HEK293 (cell line): ENCODE measurements around the gene NDUFS2.
A peak's percentile ranks its signal among the peaks of the same experiment; 100 is the strongest.

ENCODE experiments used
- EGR2 ChIP-seq: fragments of 450-650 bp; formaldehyde crosslinking; IDR thresholded peaks from 2 replicates; pipeline ENCODE4 v1.5.1; 2016; ENCODE audit warnings: low read depth, missing biosample characterization, missing genetic modification characterization
- GLIS2 ChIP-seq: fragments of 450-650 bp; formaldehyde crosslinking; IDR thresholded peaks from 2 replicates; pipeline ENCODE4 v1.5.1; 2016; ENCODE audit warnings: missing biosample characterization, missing genetic modification characterization
- KLF17 ChIP-seq: fragments of 450-650 bp; formaldehyde crosslinking; IDR thresholded peaks from 2 replicates; pipeline ENCODE4 v1.5.1; 2016; ENCODE audit warnings: missing biosample characterization, missing genetic modification characterization
- MEIS1 ChIP-seq: sonication (generic); formaldehyde crosslinking; IDR thresholded peaks from 2 replicates; pipeline ENCODE4 v1.8.1; 2022; ENCODE audit warnings: missing genetic modification reagents, mild to moderate bottlenecking, borderline replicate concordance
- OSR2 ChIP-seq: fragments of 450-650 bp; formaldehyde crosslinking; IDR thresholded peaks from 2 replicates; pipeline ENCODE4 v1.5.1; 2016; ENCODE audit warnings: missing biosample characterization, missing genetic modification characterization
- OVOL3 ChIP-seq: fragments of 450-650 bp; formaldehyde crosslinking; IDR thresholded peaks from 2 replicates; pipeline ENCODE4 v1.5.1; 2016; ENCODE audit warnings: missing biosample characterization, missing genetic modification characterization
- SALL2 ChIP-seq: fragments of 450-650 bp; formaldehyde crosslinking; IDR thresholded peaks from 2 replicates; pipeline ENCODE4 v1.5.0; 2017; ENCODE audit warnings: missing biosample characterization, mild to moderate bottlenecking, missing genetic modification characterization, borderline replicate concordance
- SCRT1 ChIP-seq: fragments of 450-650 bp; formaldehyde crosslinking; IDR thresholded peaks from 2 replicates; pipeline ENCODE4 v1.5.1; 2016; ENCODE audit warnings: missing biosample characterization, missing genetic modification characterization, borderline replicate concordance
- TRIM28 ChIP-seq: IDR thresholded peaks from 2 replicates; pipeline ENCODE4 v1.6.1; 2011; ENCODE audit warnings: low read length, control low read depth, borderline replicate concordance
- YY2 ChIP-seq: fragments of 450-650 bp; formaldehyde crosslinking; IDR thresholded peaks from 2 replicates; pipeline ENCODE4 v1.5.1; 2016; ENCODE audit warnings: missing biosample characterization, missing genetic modification characterization
- ZBTB10 ChIP-seq: fragments of 450-650 bp; formaldehyde crosslinking; IDR thresholded peaks from 2 replicates; pipeline ENCODE4 v1.5.1; 2016; ENCODE audit warnings: missing biosample characterization, missing genetic modification characterization
- ZBTB26 ChIP-seq: fragments of 450-650 bp; formaldehyde crosslinking; optimal IDR thresholded peaks from 2 replicates; pipeline ENCODE3; 2016; ENCODE audit warnings: missing biosample characterization, mild to moderate bottlenecking, missing genetic modification characterization
- ZFP69B ChIP-seq: fragments of 450-650 bp; formaldehyde crosslinking; IDR thresholded peaks from 2 replicates; pipeline ENCODE4 v1.5.1; 2016; ENCODE audit warnings: missing biosample characterization, missing genetic modification characterization
- ZNF132 ChIP-seq: fragments of 450-650 bp; formaldehyde crosslinking; IDR thresholded peaks from 2 replicates; pipeline ENCODE4 v1.5.1; 2017; ENCODE audit warnings: missing biosample characterization, missing genetic modification characterization, borderline replicate concordance
- ZNF133 ChIP-seq: fragments of 450-650 bp; formaldehyde crosslinking; IDR thresholded peaks from 2 replicates; pipeline ENCODE4 v1.5.1; 2016; ENCODE audit warnings: missing biosample characterization, missing genetic modification characterization
- ZNF174 ChIP-seq: fragments of 450-650 bp; formaldehyde crosslinking; IDR thresholded peaks from 2 replicates; pipeline ENCODE4 v1.5.0; 2017; ENCODE audit warnings: missing biosample characterization, mild to moderate bottlenecking, missing genetic modification characterization
- ZNF292 ChIP-seq: fragments of 450-650 bp; formaldehyde crosslinking; IDR thresholded peaks from 2 replicates; pipeline ENCODE4 v1.5.1; 2016; ENCODE audit warnings: low read depth, missing biosample characterization, missing genetic modification characterization, borderline replicate concordance
- ZNF335 ChIP-seq: fragments of 450-650 bp; formaldehyde crosslinking; conservative IDR thresholded peaks from 2 replicates; pipeline ENCODE4 v1.5.1; 2016; ENCODE audit warnings: missing biosample characterization, missing genetic modification characterization
- ZNF366 ChIP-seq: fragments of 450-650 bp; formaldehyde crosslinking; conservative IDR thresholded peaks from 2 replicates; pipeline ENCODE4 v1.5.1; 2016; ENCODE audit warnings: missing biosample characterization, missing genetic modification characterization
- ZNF394 ChIP-seq: fragments of 450-650 bp; formaldehyde crosslinking; IDR thresholded peaks from 2 replicates; pipeline ENCODE4 v1.5.1; 2016; ENCODE audit warnings: missing biosample characterization, missing genetic modification characterization, mild to moderate bottlenecking, moderate library complexity, borderline replicate concordance
- ZNF404 ChIP-seq: fragments of 450-650 bp; formaldehyde crosslinking; IDR thresholded peaks from 2 replicates; pipeline ENCODE4 v1.5.1; 2017; ENCODE audit warnings: missing biosample characterization, missing genetic modification characterization
- ZNF433 ChIP-seq: fragments of 450-650 bp; formaldehyde crosslinking; IDR thresholded peaks from 2 replicates; pipeline ENCODE4 v1.5.1; 2016; ENCODE audit warnings: missing biosample characterization, missing genetic modification characterization, low read depth
- ZNF48 ChIP-seq: fragments of 450-650 bp; formaldehyde crosslinking; IDR thresholded peaks from 2 replicates; pipeline ENCODE4 v1.5.1; 2016; ENCODE audit warnings: missing biosample characterization, missing genetic modification characterization
- ZNF510 ChIP-seq: fragments of 450-650 bp; formaldehyde crosslinking; IDR thresholded peaks from 2 replicates; pipeline ENCODE4 v1.5.1; 2018; ENCODE audit warnings: mild to moderate bottlenecking, missing genetic modification characterization, missing biosample characterization; ENCODE audit not compliant: insufficient replicate concordance
- ZNF548 ChIP-seq: fragments of 450-650 bp; formaldehyde crosslinking; IDR thresholded peaks from 2 replicates; pipeline ENCODE4 v1.5.1; 2016; ENCODE audit warnings: missing biosample characterization, missing genetic modification characterization
- ZNF555 ChIP-seq: fragments of 450-650 bp; formaldehyde crosslinking; conservative IDR thresholded peaks from 2 replicates; pipeline ENCODE4 v1.5.1; 2017; ENCODE audit warnings: missing biosample characterization, mild to moderate bottlenecking, missing genetic modification characterization, inconsistent platforms
- ZNF571 ChIP-seq: fragments of 450-650 bp; formaldehyde crosslinking; IDR thresholded peaks from 2 replicates; pipeline ENCODE4 v1.5.0; 2017; ENCODE audit warnings: missing biosample characterization, missing genetic modification characterization
- ZNF585B ChIP-seq: fragments of 450-650 bp; formaldehyde crosslinking; IDR thresholded peaks from 2 replicates; pipeline ENCODE4 v1.5.1; 2016; ENCODE audit warnings: missing biosample characterization, missing genetic modification characterization
- ZNF610 ChIP-seq: fragments of 450-650 bp; formaldehyde crosslinking; IDR thresholded peaks from 2 replicates; pipeline ENCODE4 v1.5.1; 2016; ENCODE audit warnings: missing biosample characterization, missing genetic modification characterization, borderline replicate concordance
- ZNF621 ChIP-seq: fragments of 450-650 bp; formaldehyde crosslinking; IDR thresholded peaks from 2 replicates; pipeline ENCODE4 v1.5.1; 2017; ENCODE audit warnings: missing biosample characterization, missing genetic modification characterization
- ZNF692 ChIP-seq: fragments of 450-650 bp; formaldehyde crosslinking; IDR thresholded peaks from 2 replicates; pipeline ENCODE4 v1.5.1; 2016; ENCODE audit warnings: missing biosample characterization, missing genetic modification characterization
- ZNF707 ChIP-seq: fragments of 450-650 bp; formaldehyde crosslinking; IDR thresholded peaks from 2 replicates; pipeline ENCODE4 v1.5.1; 2016; ENCODE audit warnings: missing biosample characterization, missing genetic modification characterization
- ZSCAN5A ChIP-seq: fragments of 450-650 bp; formaldehyde crosslinking; IDR thresholded peaks from 2 replicates; pipeline ENCODE4 v1.5.1; 2016; ENCODE audit warnings: missing biosample characterization, missing genetic modification characterization

Gene NDUFS2

GRCh38 chr1:161201836-161202712, at the start of gene NDUFS2 (continued):
- TF ChIP-seq ZNF692 (tag by site-specific recombination) (0 out of 2 replicates have a peak, but pooled peaks have one; percentile 47), ZNF48 (tag by site-specific recombination) (no peak), ZNF404 (tag by site-specific recombination) (no peak), ZFP69B (tag by site-specific recombination) (no peak), ZNF548 (tag by site-specific recombination) (no peak), ZNF585B (tag by site-specific recombination) (no peak), ZBTB10 (tag by site-specific recombination) (peak; percentile 61; the same call in 1 of the 2 replicates), ZNF555 (tag by site-specific recombination) (no peak), KLF17 (tag by site-specific recombination) (no peak), ZBTB26 (tag by site-specific recombination) (peak; percentile 82), ZNF292 (tag by site-specific recombination) (no peak), OSR2 (tag by site-specific recombination) (no peak), ZNF133 (tag by site-specific recombination) (no peak), ZNF174 (tag by site-specific recombination) (no peak), ZNF132 (tag by site-specific recombination) (no peak), ZNF394 (tag by site-specific recombination) (peak; percentile 31), ZSCAN5A (tag by site-specific recombination) (no peak), ZNF571 (tag by site-specific recombination) (no peak), TRIM28 (peak; percentile 51; the same call in 1 of the 2 replicates), SALL2 (tag by site-specific recombination) (no peak), ZNF510 (tag by site-specific recombination) (no peak), ZNF621 (no peak), OVOL3 (tag by site-specific recombination) (no peak), YY2 (peak; percentile 97), GLIS2 (no peak), EGR2 (tag by site-specific recombination) (peak; percentile 69), MEIS1 (CRISPR knock-in tag) (no peak), ZNF335 (peak; percentile 99), SCRT1 (tag by site-specific recombination) (no peak), ZNF610 (tag by site-specific recombination) (no peak), ZNF433 (tag by site-specific recombination) (no peak), ZNF707 (tag by site-specific recombination) (no peak), ZNF366 (tag by site-specific recombination) (0 out of 2 replicates have a peak, but pooled peaks have one; percentile 22)
